Retina (tissue), 1 donor: ENCODE results near the gene PCK1.

Experiments
- DNase-seq: peaks from one replicate; pipeline ENCODE4 v3.0.0-alpha.2; 2016

The PCK1 gene

DNA sequence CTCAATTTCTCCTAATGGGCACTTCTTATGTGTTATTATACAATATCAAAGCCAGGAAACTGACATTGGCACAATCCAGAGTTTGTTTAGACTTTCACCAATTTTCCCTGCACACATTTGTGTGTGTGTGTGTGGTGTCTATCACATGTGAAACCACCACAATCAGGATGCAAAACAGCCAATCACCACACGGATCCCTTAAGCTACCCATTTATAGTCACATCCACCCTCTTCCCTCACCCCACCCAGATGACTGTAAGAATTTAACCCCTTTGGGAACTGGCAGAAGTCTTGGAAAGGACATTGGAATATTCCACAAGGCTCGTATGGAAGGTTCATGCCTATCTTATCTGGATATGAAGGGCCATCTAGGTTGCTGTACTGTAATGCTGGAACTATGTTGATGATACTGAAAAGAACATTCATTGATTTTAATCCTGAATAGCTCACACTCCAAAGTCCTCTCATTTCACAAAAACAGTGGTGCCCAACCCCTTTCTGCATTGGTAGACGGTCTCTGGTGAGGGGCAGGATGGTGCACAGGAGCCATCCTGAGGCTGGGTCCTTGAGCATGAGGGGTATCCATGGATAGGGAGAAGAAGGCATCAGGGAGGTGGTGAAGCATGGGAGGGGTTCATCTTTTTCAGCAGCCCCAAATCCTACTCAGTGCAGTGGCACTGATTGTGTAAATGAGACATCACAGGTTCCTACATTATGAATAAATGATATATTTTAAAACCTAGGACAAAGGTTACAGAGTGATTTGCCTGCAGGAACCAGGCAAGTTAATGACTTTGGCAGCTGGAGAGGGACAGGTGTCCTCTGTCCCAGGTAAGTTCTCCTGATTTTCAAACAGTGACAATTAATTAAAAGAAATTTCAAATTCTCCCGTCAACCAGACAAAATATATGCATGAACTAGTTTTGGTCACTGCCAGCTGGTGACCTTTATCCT is 23.9 kb upstream of the PCK1 start:
- no peak for DNase-seq

DNA sequence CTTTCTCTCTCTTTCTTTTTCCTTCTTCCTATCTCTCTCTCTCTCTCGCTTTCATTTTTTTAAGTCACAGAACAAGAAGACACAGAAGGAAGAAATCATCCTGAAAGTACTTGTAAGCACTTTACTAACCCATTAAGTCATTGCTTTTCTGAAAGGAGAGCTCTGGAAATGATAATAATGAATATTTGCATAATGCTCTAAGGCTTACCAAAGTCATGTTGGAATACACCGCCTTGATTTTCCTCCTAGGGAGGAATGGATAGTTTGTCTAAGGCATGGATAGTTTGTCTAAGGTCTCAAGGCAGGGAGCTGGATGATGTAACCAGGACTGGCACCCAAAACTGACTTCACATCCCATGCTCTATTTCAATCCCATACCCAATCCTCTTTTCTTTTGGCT is 23.1 kb upstream of the PCK1 start:
- DNase-seq: no peak

DNA sequence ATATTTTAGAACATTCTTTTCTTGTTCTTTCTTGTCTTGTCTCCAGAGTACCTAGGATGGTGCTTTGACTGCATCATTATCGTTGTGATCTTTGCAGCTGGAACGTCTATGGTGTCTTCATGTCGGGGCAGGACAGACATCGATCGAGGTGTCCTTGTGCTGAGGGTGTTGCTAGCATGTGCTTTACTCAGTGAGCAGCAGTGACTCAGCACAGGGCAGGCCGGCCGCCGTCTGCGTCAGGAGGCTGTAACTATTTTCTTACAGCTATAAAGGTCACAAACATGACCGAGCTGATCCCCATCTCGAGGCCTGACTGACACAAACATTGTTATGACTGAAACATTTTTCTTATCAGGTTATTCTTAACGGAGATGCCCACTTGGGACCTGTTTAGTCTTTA is 21.0 kb upstream of the PCK1 start:
- no peak for DNase-seq

DNA sequence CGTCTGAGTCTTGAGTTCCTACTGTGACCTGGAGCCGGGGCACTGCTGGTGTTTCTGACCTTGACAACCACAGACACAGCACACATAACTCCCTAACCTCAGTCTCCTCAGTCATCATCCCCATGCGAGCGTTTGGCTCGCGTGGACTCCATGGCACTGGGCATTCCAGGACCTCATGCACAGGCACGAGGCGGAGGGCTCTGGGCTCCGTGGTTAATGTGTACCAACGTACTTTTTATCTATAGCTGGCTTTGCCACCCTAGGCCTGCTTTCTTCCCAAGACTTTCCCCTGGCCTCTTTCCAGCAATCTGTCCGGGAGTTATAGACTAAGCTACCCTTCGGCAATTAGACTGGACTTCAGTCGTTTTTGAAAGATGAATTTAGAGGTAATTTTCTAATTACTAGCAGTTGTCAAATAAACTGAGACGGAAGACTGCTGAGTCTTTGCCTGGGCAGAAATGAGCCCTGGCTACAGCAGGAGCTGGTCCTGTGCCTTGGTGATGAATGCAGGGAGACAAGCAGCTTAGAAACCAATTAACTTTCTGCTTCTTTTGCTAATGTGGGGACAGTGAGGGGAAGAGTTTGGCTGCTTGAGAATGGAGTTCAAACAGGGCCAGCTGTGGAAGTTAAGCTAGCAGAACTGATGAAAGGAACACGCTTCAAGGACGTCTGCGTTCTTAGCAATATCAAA is 19.9 kb upstream of the PCK1 start:
- peak; percentile 24 for DNase-seq

DNA sequence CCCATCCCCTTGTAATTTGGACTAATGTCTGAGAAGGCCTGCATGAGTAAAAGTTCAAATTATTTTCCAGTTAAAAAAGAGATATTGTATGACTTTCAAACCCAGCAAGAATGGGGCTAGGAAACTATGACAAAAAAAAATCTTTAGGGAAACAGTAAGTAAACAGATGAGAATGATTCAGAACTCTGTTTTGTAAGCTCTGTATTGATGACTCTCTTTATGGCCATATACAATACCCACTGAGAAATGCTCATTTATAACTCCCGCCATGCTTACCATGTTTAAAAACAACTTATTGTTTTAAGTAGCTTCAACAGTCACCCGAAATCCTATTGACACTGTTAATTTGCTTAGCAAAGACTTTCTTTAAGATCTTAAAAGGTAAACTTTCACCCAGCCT is 17.2 kb upstream of the PCK1 start:
- no peak for DNase-seq

DNA sequence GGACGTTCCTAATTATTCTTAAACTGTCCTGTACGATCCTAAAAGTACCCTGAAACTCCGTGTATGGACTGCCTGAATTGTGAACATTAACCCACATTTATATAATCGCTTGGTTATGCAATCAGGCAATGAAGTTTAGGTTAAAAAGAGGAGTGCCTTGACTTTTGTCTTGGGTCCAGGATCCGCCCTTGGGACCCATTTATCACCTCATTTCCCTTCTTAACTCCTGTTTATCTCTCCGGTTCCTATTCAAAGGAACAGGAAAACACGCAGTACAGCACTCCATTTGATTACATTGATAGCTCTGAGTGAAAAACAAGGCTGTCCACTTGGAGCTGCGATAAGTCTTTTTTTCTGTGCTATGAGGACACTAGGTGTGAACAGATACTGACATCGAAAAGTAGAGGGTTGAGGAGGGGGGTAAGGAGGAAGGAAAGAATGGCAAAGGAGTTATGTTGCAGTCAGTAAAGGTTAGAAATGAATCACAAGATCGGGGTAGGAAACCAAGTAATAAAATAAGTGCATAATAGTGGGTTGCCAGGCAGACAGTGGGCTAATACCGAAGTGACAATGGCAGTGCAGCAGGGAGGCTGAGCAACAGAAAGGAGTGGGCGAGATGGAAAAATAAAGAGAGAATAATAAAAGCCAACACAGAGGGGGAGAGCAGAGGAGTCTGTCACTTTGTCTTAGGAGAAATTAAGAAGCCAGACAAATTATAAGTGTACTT is 15.9 kb upstream of the PCK1 start:
- no peak for DNase-seq

DNA sequence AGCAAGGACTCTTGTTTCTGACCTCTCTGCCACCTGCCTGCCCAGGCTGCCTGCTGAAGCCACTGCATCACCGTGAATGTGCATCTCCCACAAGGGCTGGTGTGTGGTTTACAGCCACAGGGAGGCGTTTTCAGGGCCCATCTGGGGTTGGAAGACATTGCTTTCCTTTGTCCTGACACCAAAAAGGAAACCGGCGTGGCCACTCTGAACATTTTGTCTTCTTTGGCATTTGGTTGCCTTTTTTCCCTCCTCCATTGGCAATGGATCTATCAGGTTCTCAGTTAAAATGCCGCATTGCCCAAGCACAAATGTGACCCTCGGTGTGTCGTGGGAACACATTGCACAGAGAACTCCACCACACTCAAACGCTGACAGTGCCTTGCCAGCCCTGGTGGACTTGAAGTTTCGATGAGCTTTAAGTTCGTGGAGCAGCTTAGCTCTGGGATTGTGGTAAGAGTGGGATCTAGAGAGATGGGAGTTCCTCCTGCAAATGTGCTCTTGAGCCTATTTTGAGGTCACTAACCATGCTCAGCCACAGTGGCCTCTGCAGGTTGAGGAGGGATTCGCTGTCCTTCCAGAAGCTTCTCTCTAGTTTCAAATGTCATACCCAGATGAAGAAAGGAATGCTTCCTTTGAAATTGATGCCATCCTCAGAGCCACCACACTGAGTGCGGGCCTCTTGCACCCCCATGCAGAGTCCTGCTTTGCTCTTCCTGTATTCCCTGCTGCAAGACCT is 14.8 kb upstream of the PCK1 start:
- no peak for DNase-seq

DNA sequence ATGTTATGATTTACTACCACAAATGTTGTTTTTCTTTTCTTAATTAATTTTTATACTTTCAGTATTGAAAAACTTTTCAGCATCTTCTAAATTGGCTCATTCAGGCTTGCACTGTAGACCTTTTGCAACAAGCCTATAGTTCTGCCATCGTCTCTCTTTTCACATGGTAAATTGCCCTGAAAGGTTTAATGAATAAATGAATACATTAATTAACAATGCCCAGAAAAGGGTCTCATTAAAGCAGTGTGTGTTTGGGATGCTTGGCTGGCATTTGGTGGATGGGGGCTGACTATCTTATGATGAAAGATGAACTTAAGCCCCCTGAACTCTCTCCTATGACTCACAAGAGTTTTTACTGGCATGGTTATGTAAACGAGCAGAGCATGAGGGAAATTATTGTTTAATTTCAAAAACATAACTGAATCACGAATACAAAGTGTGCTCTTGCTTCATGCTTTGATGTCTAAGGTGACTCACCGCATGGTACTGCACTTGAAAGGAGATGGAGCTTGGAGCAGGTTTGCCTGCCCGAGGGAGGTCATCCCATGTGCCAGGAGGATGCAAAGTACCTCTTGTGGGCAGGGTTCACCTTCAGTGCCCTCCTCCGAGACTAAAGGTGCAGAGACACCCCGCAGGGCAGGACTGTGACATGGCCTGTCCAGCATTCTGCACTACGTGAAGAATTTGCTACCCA is 13.8 kb upstream of the PCK1 start:
- no peak for DNase-seq

DNA sequence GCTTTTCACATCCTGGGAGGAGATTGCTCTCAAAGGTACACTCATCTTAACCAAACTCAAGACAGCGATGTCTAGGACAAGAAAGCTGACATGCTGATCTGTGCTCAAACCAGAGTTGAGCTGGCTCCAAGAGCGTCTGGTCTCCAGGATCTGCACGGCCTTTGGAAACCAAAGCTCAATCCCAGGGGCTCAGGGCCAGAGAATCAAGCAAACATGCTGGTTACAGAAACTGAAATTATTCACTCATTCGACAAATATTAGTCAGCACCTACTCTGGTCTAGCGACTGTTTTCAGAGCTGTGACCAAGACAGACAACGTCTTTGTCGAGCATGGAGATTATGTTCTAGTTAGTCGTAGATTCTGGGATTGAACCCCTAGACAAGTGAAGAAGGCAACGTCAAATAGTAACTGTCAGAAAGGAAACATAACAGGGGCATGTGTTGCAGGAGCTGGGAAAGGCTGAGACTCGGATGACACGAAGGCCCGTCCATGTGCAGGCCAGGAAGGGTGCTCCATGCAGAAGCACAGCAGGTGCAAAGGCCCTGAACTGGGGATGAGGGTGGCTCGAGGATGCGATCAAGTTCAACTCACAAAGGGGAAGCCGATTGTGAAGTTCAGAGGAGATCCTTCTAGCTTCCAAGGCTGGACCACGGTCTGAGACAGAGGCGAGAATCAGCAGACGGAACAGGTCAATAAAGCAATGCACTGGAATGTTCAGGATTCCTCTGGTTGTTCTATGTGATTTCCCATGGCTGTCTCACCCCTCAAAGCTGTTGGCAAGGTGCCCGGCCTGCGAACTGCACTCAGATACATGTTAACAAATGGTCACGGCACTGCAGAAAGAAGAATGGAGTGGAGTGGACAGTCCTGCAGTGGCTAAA is 12.5 kb upstream of the PCK1 start:
- DNase-seq: no peak

DNA sequence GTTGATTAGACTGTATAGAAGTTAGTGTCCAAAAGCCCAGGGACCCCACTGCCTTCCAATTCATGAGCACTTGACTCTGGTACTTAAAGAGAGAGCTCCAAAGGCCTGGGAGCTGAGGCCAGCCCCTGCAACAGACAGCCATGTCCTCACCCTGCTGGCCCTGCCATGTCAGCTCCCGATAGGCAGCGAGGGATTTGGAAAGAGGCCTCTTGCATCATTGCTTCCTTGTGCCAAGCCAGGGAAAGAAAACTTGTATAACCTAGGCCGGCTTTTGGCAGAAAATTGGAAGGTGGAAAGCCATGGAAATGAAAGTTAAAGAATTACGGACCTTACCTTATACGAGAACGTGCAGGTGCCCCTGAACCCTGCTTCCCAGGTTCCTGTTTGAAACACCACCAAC is 8.4 kb upstream of the PCK1 start:
- no peak for DNase-seq

DNA sequence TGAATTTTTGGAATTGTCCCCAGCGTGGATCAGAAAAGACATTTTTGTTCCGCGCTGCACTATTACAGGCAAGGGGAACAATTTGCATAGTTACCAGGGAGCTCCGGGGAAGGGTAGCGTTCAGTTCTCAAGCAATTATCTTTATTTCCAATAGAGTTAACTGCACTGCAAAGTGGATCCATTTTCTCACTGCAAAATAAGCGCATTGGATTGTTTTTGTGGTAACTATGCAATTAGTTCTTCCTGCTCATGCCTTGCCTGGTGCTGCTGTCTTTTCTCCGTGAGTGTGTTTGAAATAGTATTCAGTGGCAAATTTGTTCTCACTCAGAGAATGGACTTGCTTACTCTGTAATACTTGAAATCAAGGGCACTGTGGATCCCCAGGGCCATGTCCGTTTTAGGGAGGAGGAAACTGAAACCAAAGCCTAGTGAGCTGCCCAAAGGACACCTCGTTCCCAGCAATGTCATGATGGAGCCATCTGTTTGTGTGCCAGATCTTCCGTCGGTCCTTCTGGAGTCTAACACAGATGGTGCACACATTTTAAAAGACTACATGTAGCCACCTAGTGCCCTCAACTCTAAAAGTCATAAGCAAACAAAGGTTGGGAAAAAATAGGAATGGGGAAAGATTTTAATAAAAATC is 7.4 kb upstream of the PCK1 start:
- DNase-seq: no peak

DNA sequence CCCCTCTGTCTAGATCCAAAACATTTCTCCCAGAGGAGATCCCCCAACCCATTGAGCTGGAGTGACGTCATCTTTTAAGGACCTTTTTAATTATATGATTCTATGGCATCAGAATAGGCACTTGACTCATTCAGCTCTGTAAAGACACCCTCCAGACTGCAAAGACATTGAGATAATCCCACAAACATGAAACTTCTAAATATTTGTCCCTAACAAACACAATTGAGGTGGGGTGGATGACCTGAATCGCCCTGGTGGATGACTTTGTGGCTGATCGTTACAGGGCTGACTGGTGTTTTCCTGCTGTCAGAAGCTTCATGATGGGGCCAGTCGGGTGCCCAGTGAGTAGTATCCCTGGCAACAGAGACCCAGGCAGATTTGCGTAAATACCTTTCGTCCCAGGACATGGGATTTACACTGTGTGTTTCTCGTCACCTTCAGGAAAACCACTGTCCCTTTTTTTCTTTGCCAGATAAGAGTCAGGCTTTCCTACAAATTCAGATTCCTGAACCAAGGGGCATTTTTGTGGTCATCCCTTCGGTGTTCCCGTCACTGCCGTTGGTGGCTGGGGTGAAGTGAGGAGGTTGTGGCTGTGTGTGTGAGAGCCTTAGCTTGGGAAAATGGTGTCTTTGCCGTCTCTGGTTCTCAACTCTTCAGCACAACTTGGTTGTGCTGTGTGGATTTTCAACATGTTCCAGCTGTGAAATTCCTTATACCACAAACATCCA is 5.3 kb upstream of the PCK1 start:
- DNase-seq: no peak

DNA sequence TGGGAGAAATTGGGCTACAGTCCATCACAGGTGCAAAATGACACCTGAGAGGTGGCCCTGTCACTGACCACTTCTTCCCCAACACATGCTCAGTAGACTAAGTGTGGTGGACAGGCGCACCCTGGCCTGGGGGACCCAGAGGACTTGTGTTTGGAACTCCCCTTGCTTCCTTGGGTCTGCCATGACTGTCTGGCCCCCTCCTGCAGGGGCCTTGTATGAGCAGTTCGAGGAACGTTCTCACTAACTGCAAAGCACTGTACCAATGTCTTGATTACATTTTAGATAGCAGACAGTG is 4.0 kb upstream of the PCK1 start:
- DNase-seq: no peak

DNA sequence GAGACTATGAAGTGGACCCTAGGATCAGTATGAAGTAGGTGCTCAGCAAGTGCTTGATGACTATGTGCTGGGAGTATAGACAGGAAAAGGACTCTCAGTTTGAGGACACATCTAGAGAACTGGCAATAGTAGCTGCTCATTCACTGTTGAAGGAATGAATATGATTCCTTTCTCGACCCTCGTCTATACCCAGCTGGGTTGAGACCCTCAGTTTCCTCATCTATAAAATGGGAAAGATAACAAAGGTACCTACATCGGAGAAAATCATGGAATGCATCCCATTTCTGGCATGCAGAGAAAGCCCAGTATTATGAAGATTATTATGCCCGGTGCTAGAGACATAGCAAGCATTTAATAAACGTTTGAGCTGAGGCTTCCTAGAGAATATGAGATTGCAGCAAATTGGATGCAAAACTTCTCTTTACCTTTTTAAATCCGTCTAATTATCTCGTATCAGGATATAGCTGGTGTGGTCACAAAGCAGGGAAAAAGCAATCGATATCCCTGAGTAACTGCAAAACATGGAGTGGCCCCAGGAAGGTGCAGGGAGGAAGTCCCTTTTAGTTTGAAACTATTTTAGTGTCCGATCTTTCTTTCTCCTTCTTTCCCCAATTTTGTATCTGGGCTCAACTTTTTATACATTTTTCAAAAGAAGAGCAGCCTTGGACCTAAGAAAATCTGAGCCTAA is 2.8 kb upstream of the PCK1 start:
- DNase-seq: no peak

DNA sequence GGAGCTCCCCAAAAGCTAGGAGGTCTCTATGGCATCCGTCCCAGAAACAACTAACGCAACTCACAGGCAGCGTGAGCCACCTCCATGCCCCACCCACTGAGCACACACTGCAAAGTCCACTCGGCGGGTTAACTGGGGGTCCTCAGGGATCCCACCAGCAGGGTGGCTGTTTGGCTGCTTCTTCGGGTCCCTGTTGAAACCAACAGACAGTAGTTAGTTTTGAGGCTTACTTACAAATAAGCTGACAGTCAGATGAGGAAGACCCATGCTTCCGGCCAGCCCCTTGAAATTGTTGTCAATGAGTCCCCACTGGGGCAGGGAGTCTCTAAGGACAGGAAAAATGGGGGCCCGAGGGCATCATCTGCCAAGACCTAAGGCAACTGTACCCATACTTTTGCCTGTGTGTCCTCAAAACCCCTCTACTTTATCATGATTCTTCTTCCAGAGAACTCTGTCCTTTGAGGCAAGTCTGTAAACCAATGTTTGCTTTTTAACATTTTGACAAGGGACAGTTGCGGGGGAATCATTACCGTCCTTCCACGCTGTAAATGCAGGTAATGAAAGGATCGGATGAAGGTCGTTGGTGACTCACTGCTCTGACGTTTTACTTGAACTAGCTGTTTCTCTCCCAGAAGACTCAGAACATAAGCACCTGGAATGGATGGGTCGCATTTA is 2.2 kb upstream of the PCK1 start:
- no peak for DNase-seq

DNA sequence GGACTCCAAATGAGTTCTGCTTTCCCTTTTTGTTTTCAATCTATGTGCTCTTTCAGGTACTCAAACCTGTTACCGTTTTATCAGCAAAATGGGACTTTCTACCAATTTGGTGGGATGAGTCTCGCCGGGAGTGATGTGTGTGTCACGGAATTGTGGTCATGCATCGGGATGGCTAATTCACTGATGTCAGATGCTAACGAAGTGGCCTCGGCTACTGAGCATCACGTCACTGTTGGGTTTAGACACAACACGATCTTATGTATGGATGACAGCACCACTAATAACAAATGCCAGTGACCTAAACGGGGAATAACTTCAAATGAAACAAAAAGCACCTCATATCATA is 1.6 kb upstream of the PCK1 start:
- DNase-seq: no peak

DNA sequence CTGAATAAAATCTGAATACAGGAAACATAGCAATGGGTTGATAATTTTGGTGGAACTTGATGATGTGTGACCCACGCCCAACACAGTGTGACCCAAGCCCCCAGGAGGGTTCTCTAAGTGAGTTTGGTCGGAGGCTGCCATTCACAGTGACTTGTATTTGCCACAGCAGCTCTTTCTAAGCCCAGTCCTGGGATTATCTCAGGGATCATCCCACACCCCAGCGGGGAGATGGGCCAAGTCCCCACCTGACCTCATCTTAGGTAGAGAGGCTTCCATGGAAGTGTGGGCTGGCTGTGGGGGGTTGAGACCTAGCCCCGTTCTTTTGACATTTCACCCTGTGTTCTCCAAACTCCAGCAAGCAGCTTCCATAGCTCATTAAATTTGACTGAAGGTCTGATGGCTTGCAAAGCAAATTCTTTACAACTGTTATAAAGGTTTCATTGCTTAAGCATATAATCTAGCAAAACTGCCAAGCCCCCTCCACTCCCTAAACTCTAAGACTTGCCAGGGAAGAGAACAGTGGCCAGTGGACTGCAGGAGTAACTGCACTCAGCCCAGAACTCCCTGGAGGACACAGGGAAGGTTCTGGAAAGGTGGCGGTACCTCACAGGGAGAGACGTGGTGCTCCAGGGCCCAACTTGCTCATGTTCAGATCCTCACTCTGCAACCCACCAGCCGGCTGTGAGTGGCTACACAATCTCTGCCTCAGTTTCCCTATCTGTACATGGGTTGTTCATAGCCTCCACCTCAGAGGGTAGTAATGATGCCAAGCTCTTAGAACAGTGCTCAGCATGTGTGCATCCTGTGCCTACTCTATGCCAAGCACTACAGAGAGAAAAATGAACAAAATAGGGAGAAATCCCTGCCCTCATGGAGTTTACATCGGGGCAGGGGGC is 1.0 kb upstream of the PCK1 start:
- DNase-seq: no peak
